Measurements from ENCODE around the gene DENND1B.

- TF ChIP-seq CTCF (IDR thresholded peaks at IDR 0.05; ENCODE audit: low read depth, low read length, missing input control) (no peak), REST (IDR thresholded peaks at IDR 0.05) (no peak), RXRA (IDR thresholded peaks at IDR 0.05) (no peak), JUND (IDR thresholded peaks at IDR 0.05) (no peak), ATF3 (IDR thresholded peaks at IDR 0.05) (no peak), TAF1 (conservative IDR thresholded peaks at IDR 0.05) (no peak), ZBTB33 (IDR thresholded peaks at IDR 0.05) (no peak)
Measured at GRCh38 chr1:197606168-197606845, 169.0 kb downstream of the DENND1B start.

All from liver (tissue), 3 donors.